Endothelial cell of umbilical vein (primary cell): ENCODE results near the gene RPEL1.

ENCODE experiments used
- EZH2 ChIP-seq: IDR thresholded peaks from 2 replicates; pipeline ENCODE4 v1.6.1; 2012; ENCODE audit warnings: borderline replicate concordance, low read depth, mild to moderate bottlenecking, moderate library complexity, low read length, inconsistent platforms; ENCODE audit not compliant: severe bottlenecking
- FOS ChIP-seq: IDR thresholded peaks from 2 replicates; pipeline ENCODE4 v1.6.1; 2011; ENCODE audit warnings: mild to moderate bottlenecking, low read length, moderate library complexity, borderline replicate concordance; ENCODE audit not compliant: insufficient read depth
- MYC ChIP-seq: IDR thresholded peaks from one replicate; pipeline ENCODE4 v1.6.1; 2011; ENCODE audit warnings: mild to moderate bottlenecking, low read depth, low read length
- POLR2A ChIP-seq: IDR thresholded peaks from 2 replicates; pipeline ENCODE4 v1.6.1; 2012; ENCODE audit warnings: low read depth, mild to moderate bottlenecking, control low read depth, low read length
- POLR2AphosphoS5 ChIP-seq: IDR thresholded peaks from 2 replicates; pipeline ENCODE4 v1.6.1; 2012; ENCODE audit warnings: low read depth, mild to moderate bottlenecking, control low read depth, low read length, moderate library complexity; ENCODE audit not compliant: insufficient read depth
- TF ChIP-seq, protein P1 (sequence below), 2 donors: IDR thresholded peaks; 1 replicate in 1 of 2; 2 replicates in 1 of 2; pipeline ENCODE4 v1.5.1; 2011; ENCODE audit warnings: low read length in 2 of 2, mild to moderate bottlenecking in 2 of 2, moderate library complexity in 2 of 2, control low read depth in 1 of 2, inconsistent platforms in 1 of 2, low read depth in 1 of 2; ENCODE audit not compliant: insufficient read depth in 1 of 2; ENCODE audit errors: extremely low read depth in 1 of 2

DNA sequence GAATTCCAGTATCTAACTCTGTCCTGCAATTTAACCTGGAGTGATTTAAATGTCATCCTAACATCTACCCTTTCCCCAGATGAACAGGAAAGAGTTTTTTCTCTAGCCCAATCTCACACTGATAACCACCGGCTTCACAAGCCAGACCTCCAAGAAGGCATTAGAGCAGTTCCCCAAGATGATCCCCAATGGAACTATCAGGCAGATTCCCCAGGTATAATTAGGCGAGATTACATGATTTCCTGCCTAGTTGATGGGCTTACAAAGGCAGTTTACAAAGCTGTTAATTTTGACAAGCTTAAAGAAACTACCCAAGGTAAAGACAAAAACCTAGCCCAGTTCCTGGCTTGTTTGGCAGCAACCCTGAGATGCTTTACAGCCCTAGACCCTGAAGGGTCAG, 38.5 kb upstream of the RPEL1 start:
- TF ChIP-seq POLR2A (no peak), FOS (no peak), POLR2AphosphoS5 (no peak), MYC (no peak), EZH2 (no peak)
- TF ChIP-seq, protein P1, sequence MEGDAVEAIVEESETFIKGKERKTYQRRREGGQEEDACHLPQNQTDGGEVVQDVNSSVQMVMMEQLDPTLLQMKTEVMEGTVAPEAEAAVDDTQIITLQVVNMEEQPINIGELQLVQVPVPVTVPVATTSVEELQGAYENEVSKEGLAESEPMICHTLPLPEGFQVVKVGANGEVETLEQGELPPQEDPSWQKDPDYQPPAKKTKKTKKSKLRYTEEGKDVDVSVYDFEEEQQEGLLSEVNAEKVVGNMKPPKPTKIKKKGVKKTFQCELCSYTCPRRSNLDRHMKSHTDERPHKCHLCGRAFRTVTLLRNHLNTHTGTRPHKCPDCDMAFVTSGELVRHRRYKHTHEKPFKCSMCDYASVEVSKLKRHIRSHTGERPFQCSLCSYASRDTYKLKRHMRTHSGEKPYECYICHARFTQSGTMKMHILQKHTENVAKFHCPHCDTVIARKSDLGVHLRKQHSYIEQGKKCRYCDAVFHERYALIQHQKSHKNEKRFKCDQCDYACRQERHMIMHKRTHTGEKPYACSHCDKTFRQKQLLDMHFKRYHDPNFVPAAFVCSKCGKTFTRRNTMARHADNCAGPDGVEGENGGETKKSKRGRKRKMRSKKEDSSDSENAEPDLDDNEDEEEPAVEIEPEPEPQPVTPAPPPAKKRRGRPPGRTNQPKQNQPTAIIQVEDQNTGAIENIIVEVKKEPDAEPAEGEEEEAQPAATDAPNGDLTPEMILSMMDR (IDR thresholded peaks at IDR 0.05; ENCODE audit: extremely low read depth in 1 of 2, insufficient read depth in 1 of 2, low read depth in 1 of 2, low read length in 2 of 2), result no peak
